HepG2 (cell line): ENCODE data around the gene SH3GL2. TPM values are rescaled to one million over a fixed set of nuclear protein-coding genes. Genes with fewer than 3 reads are reported as not detected.

Source experiments
- RFX1 ChIP-seq: fragments of 450-650 bp; IDR thresholded peaks from 2 replicates; pipeline ENCODE4 v1.6.1; 2017
- SKI ChIP-seq: fragments of 450-650 bp; IDR thresholded peaks from one replicate; pipeline ENCODE4 v1.6.1; 2018; ENCODE audit warnings: mild to moderate bottlenecking; ENCODE audit not compliant: partially characterized antibody
- ZNF10 ChIP-seq: sonication (generic); formaldehyde crosslinking; IDR thresholded peaks from 2 replicates; pipeline ENCODE4 v1.4.0; 2020; ENCODE audit warnings: mild to moderate bottlenecking, low read depth, missing genetic modification reagents, borderline replicate concordance
- ZNF224 ChIP-seq: sonication (generic); formaldehyde crosslinking; IDR thresholded peaks from 2 replicates; pipeline ENCODE4 v1.5.0; 2020; ENCODE audit warnings: mild to moderate bottlenecking, missing genetic modification reagents
- ZNF30 ChIP-seq: sonication (generic); formaldehyde crosslinking; IDR thresholded peaks from 2 replicates; pipeline ENCODE4 v1.5.0; 2020; ENCODE audit warnings: mild to moderate bottlenecking, missing genetic modification reagents
- ZNF703 ChIP-seq: sonication (generic); formaldehyde crosslinking; IDR thresholded peaks from 2 replicates; pipeline ENCODE4 v1.5.1; 2020; ENCODE audit warnings: missing genetic modification reagents, mild to moderate bottlenecking, moderate library complexity, borderline replicate concordance
- ZNF781 ChIP-seq: sonication (generic); formaldehyde crosslinking; IDR thresholded peaks from 2 replicates; pipeline ENCODE4 v1.5.1; 2020; ENCODE audit warnings: borderline replicate concordance, mild to moderate bottlenecking, missing genetic modification reagents; ENCODE audit errors: not compliant biosample characterization
- polyA plus RNA-seq, 8 experiments: library from polyadenylated mRNA; depleted of rRNA in 3 of 8; stranded (reverse) in 7 of 8; unstranded in 1 of 8; fragments of >200 nt; fragmentation: Illumina TruSeq in 4 of 8; extraction: Trizol in 4 of 8; gene quantifications; 2 replicates each; pipeline versions ENCODE4 v1.2.1 to v1.2.3, GENCODE V29; 2011 to 2016; ENCODE audit warnings: low read depth in 4 of 8, missing spikeins in 1 of 8, mixed read lengths in 1 of 8; ENCODE audit not compliant: insufficient read depth in 1 of 8
- total RNA-seq, 5 experiments: library from RNA; depleted of rRNA; stranded (reverse); fragments of >200 nt; fragmentation: Illumina TruSeq; extraction: Trizol; gene quantifications; 2 replicates each; pipeline ENCODE4 v1.2.3, GENCODE V29; 2016; ENCODE audit warnings: low read depth in 1 of 5
- TF ChIP-seq, protein P1 (sequence below), 2 experiments: sonication (generic) in 1 of 2; formaldehyde crosslinking in 1 of 2; IDR thresholded peaks; 2 replicates each; pipeline versions ENCODE4 v1.4.0 to v1.6.1; 2016 to 2020; ENCODE audit warnings: borderline replicate concordance in 1 of 2, low read depth in 1 of 2, mild to moderate bottlenecking in 1 of 2, missing genetic modification reagents in 1 of 2
- TF ChIP-seq, protein P2 (sequence below): sonication (generic); formaldehyde crosslinking; IDR thresholded peaks from 2 replicates; pipeline ENCODE4 v1.4.0; 2020; ENCODE audit warnings: missing genetic modification reagents, low read depth, mild to moderate bottlenecking, borderline replicate concordance
- TF ChIP-seq, protein P3 (sequence below): sonication (generic); formaldehyde crosslinking; IDR thresholded peaks from 2 replicates; pipeline ENCODE4 v1.4.0; 2020; ENCODE audit warnings: mild to moderate bottlenecking, missing genetic modification reagents
- TF ChIP-seq, protein P4 (sequence below): sonication (generic); formaldehyde crosslinking; IDR thresholded peaks from 2 replicates; pipeline ENCODE4 v1.9.0; 2021; ENCODE audit warnings: mild to moderate bottlenecking, missing genetic modification reagents

SH3GL2 gene
- total and polyA plus RNA-seq, 2 of the 13 experiments (the other 11 are each of a cell fraction or from before 2014, with no cell fraction given) = 0.04 TPM; not detected in 1

DNA sequence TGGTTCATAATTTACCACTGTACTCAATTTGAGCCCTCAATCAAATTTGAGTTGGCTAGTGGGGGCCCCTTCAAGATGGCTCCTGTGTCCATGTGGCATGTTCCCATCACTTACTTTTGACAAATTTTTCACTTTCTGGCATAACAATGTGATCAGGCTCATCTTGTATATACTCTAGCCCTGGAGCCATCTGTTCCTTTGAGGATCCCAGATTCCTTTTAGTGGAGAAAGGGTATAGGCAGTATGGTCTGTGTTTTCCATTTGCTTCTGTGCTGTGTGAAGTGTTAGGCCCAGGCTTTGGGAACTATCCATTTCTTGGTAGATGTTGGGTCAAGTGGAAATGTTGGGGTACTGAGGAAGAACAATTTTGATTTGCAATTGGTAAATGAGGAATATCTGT, 45.7 kb downstream of the SH3GL2 start (continued):
- TF ChIP-seq, protein P1, sequence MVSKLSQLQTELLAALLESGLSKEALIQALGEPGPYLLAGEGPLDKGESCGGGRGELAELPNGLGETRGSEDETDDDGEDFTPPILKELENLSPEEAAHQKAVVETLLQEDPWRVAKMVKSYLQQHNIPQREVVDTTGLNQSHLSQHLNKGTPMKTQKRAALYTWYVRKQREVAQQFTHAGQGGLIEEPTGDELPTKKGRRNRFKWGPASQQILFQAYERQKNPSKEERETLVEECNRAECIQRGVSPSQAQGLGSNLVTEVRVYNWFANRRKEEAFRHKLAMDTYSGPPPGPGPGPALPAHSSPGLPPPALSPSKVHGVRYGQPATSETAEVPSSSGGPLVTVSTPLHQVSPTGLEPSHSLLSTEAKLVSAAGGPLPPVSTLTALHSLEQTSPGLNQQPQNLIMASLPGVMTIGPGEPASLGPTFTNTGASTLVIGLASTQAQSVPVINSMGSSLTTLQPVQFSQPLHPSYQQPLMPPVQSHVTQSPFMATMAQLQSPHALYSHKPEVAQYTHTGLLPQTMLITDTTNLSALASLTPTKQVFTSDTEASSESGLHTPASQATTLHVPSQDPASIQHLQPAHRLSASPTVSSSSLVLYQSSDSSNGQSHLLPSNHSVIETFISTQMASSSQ (IDR thresholded peaks at IDR 0.05; ENCODE audit: low read depth) = no peak
- TF ChIP-seq, protein P1 (CRISPR knock-in tag; IDR thresholded peaks at IDR 0.05; ENCODE audit: borderline replicate concordance) = no peak
- no peak for TF ChIP-seq RFX1
- TF ChIP-seq, protein P2, sequence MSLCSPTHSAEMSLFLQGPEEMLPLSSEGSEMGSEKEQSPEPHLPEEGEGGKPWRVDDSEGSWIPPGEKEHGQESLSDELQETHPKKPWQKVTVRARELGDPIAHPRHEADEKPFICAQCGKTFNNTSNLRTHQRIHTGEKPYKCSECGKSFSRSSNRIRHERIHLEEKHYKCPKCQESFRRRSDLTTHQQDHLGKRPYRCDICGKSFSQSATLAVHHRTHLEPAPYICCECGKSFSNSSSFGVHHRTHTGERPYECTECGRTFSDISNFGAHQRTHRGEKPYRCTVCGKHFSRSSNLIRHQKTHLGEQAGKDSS = no peak
- no peak for TF ChIP-seq ZNF10 (CRISPR knock-in tag)
- TF ChIP-seq ZNF224 (CRISPR knock-in tag) = no peak
- TF ChIP-seq, protein P3, sequence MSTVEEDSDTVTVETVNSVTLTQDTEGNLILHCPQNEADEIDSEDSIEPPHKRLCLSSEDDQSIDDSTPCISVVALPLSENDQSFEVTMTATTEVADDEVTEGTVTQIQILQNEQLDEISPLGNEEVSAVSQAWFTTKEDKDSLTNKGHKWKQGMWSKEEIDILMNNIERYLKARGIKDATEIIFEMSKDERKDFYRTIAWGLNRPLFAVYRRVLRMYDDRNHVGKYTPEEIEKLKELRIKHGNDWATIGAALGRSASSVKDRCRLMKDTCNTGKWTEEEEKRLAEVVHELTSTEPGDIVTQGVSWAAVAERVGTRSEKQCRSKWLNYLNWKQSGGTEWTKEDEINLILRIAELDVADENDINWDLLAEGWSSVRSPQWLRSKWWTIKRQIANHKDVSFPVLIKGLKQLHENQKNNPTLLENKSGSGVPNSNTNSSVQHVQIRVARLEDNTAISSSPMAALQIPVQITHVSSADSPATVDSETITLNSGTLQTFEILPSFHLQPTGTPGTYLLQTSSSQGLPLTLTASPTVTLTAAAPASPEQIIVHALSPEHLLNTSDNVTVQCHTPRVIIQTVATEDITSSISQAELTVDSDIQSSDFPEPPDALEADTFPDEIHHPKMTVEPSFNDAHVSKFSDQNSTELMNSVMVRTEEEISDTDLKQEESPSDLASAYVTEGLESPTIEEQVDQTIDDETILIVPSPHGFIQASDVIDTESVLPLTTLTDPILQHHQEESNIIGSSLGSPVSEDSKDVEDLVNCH (CRISPR knock-in tag) = no peak
- no peak for TF ChIP-seq ZNF781 (CRISPR knock-in tag)
- no peak for TF ChIP-seq SKI
- TF ChIP-seq ZNF30 = no peak
- TF ChIP-seq ZNF703 (CRISPR knock-in tag) = no peak
- TF ChIP-seq, protein P4, sequence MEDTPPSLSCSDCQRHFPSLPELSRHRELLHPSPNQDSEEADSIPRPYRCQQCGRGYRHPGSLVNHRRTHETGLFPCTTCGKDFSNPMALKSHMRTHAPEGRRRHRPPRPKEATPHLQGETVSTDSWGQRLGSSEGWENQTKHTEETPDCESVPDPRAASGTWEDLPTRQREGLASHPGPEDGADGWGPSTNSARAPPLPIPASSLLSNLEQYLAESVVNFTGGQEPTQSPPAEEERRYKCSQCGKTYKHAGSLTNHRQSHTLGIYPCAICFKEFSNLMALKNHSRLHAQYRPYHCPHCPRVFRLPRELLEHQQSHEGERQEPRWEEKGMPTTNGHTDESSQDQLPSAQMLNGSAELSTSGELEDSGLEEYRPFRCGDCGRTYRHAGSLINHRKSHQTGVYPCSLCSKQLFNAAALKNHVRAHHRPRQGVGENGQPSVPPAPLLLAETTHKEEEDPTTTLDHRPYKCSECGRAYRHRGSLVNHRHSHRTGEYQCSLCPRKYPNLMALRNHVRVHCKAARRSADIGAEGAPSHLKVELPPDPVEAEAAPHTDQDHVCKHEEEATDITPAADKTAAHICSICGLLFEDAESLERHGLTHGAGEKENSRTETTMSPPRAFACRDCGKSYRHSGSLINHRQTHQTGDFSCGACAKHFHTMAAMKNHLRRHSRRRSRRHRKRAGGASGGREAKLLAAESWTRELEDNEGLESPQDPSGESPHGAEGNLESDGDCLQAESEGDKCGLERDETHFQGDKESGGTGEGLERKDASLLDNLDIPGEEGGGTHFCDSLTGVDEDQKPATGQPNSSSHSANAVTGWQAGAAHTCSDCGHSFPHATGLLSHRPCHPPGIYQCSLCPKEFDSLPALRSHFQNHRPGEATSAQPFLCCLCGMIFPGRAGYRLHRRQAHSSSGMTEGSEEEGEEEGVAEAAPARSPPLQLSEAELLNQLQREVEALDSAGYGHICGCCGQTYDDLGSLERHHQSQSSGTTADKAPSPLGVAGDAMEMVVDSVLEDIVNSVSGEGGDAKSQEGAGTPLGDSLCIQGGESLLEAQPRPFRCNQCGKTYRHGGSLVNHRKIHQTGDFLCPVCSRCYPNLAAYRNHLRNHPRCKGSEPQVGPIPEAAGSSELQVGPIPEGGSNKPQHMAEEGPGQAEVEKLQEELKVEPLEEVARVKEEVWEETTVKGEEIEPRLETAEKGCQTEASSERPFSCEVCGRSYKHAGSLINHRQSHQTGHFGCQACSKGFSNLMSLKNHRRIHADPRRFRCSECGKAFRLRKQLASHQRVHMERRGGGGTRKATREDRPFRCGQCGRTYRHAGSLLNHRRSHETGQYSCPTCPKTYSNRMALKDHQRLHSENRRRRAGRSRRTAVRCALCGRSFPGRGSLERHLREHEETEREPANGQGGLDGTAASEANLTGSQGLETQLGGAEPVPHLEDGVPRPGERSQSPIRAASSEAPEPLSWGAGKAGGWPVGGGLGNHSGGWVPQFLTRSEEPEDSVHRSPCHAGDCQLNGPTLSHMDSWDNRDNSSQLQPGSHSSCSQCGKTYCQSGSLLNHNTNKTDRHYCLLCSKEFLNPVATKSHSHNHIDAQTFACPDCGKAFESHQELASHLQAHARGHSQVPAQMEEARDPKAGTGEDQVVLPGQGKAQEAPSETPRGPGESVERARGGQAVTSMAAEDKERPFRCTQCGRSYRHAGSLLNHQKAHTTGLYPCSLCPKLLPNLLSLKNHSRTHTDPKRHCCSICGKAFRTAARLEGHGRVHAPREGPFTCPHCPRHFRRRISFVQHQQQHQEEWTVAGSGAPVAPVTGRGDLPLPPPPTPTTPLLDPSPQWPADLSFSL (CRISPR knock-in tag) = no peak
